Measurements from ENCODE around the gene LGALS3BP. TPM values are rescaled to one million over a fixed set of nuclear protein-coding genes. Genes with fewer than 3 reads are reported as not detected.

LGALS3BP gene
- total RNA-seq, 1 experiment from 2014 or later, result 389 TPM

GRCh38 chr17:79019632-79020584, 40.2 kb upstream of the LGALS3BP start:
- no peaks in the 10 kb centered on the region for H4K20me1 ChIP-seq (ENCODE audit: insufficient read depth)
- ChIA-PET POLR2A (no interaction called here), RAD21 (ENCODE audit: low non-redundant PET in 1 of 2, low total read pairs in 2 of 2, uncharacterized antibody in 2 of 2, unreplicated experiment in 2 of 2) (interaction anchor here (0.8 to 1.4 kb wide), 3 partner anchors 22 to 62 kb away, joined by 3 to 4 read pairs (median 3); no protein-coding TSS in a partner anchor), CTCF (interaction anchor here (0.6 to 3.8 kb wide), 11 partner anchors 9 to 68 kb away, joined by 3 to 23 read pairs (median 6); no protein-coding TSS in a partner anchor)
- no peaks in the 10 kb centered on the region for H3K27me3 ChIP-seq (ENCODE audit: insufficient read depth, low read length)
- H2AFZ ChIP-seq (ENCODE audit: low read depth, low read length, poor library complexity, severe bottlenecking), result no peak overlapping the region
- H3K79me2 ChIP-seq (ENCODE audit: insufficient read depth, low read length), result no peaks in the 10 kb centered on the region
- H3K9ac ChIP-seq (ENCODE audit: low read length), result no peak overlapping the region
- no peak overlapping the region for H3K4me3 ChIP-seq (replicated peaks in 1 of 2; ENCODE audit: low read depth in 1 of 2, low read length in 2 of 2)
- TF ChIP-seq SIN3A (IDR thresholded peaks at IDR 0.05; ENCODE audit: low read depth) (no peak), RAD21 (IDR thresholded peaks at IDR 0.05; ENCODE audit: low read depth) (peak; percentile 95), ZNF274 (IDR thresholded peaks at IDR 0.05; ENCODE audit: low read depth, low read length) (no peak), ZFX (IDR thresholded peaks at IDR 0.05) (no peak), CTCF (IDR thresholded peaks at IDR 0.05 in 2 of 3, conservative IDR thresholded peaks at IDR 0.05 in 1 of 3; ENCODE audit: borderline replicate concordance in 1 of 3, insufficient read depth in 1 of 3, low read depth in 2 of 3, low read length in 2 of 3) (peak; percentile 89 to 99 (median 96)), ZBTB33 (IDR thresholded peaks at IDR 0.05; ENCODE audit: extremely low read depth, insufficient replicate concordance, low read length) (no peak), REST (IDR thresholded peaks at IDR 0.05; ENCODE audit: low read depth) (no peak), YY1 (IDR thresholded peaks at IDR 0.05; ENCODE audit: extremely low read depth, insufficient replicate concordance, low read depth, low read length) (peak; percentile 15)
- no peaks in the 10 kb centered on the region for H3K9me3 ChIP-seq (ENCODE audit: control insufficient read depth in 1 of 2, insufficient read depth in 1 of 2, low read depth in 1 of 2, low read length in 2 of 2)
- peaks cover 4 to 24% of the 10 kb centered on the region in 2 experiments for H3K4me1 ChIP-seq (ENCODE audit: control insufficient read depth in 1 of 2, insufficient read depth in 2 of 2, low read length in 2 of 2)
- H3K36me3 ChIP-seq (ENCODE audit: control insufficient read depth in 1 of 2, insufficient read depth in 2 of 2, low read length in 2 of 2), result no peaks in the 10 kb centered on the region
- BruUV-seq (replicated peaks), result no TSS peak
- no peak overlapping the region for H3K4me2 ChIP-seq (ENCODE audit: low read length)
- intact Hi-C loops (cut with micrococcal nuclease), result loop anchor here (1.0 kb wide), 3 partner anchors 22 to 371 kb away; no protein-coding TSS in a partner anchor
- DNase-seq (ENCODE audit: low read depth, low spot score), result peak; percentile 76
- no peaks in the 10 kb centered on the region for H3K9me2 ChIP-seq (ENCODE audit: insufficient read depth)
- no peak overlapping the region for H3K27ac ChIP-seq (ENCODE audit: low read depth, low read length)
- peak; percentile 72 for ATAC-seq
